Measurements from ENCODE around the gene CLPSL1. TPM values are rescaled to one million over a fixed set of nuclear protein-coding genes. Genes with fewer than 3 reads are reported as not detected.

The CLPSL1 gene, protein sequence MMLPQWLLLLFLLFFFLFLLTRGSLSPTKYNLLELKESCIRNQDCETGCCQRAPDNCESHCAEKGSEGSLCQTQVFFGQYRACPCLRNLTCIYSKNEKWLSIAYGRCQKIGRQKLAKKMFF
- not detected in 2 replicates for total RNA-seq

DNA sequence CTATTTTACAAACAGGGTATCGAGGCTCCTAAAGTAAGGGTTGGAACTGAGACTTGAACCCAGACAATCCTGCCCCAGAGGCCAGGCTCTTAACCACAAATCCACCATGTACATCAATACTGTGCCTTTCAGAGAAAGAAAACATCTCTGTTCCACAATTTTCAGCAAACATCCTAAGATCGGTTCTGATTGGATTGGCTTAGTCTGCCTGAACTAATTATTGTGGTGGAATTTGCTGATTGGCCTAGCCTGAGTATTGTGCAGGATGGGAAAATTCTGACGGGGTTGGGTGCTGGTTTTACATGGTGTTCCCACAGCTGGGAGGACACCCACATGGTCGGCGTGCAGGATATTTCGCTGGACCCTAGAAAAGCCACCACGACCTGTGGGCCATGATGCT, at the start of gene CLPSL1:
Gene CLPSL1, plus strand, starts transcription at position 301 of the 400 bp plus-strand sequence. Its CDS starts 92 bp downstream, at position 393.

DNA sequence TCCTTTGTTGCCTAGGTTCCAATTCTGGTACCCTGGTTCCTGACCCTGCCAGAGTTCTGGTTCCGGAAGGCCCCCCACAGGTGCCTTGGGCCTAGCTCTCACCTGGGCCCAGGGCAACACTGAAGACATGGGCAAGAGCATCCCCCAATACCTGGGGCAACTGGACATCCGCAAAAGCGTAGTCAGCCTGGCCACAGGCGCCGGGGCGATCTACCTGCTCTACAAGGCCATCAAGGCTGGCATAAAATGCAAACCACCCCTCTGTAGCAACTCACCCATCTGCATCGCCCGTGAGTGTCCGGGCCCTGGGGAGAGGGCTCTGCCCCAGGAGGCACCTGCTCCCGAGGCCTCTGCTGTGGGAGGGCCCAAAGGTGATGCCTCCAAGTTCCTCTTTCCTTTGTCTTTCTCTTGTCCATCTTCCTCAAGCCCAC, 43.8 kb upstream of the CLPSL1 start, which contains the start of gene ARMC12:
Gene ARMC12, plus strand, starts transcription at position 51 of the 431 bp plus-strand sequence. Its CDS starts 77 bp downstream, at position 128.

DNA sequence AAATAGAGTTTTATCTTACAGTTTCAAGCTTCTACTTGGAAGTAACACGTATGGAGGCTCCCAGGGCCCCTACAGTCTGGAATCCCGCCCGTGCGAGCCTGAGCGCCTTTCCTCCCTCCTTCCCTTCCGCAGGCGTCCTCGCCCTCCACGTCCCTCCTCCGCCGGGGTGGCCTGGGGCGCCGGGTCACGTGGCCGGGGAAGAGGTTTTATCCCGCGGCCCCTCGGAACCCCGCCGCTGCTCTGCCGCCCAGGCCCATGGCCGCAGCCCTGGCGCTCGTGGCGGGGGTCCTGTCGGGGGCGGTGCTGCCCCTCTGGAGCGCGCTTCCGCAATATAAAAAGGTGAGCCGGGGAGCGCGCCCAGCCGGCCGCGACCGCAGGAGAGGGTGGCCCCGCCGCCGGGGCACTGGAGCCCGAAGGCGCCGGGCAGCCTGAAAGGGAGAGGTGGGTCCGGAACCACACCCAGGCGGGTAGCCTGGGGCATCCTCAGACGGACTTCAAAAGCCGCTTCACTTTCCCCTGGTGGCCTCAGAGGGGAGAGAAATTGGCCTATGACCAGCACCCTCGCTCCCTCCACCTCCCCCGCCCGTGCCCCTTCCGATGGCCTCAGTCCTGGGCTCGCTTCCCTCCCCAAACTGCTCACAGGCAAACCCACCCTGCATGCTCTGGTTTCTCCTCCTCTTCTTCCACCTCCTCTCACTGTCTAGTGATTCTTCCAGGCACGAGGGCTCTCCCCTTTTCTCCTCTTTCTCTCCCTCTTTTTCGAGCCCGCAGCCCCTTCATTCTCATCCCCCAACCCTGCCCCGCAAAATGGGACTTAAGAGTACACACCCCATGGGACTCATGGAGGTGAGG, 4.2 kb upstream of the CLPSL1 start, which contains the start of gene CLPSL2:
Gene CLPSL2, plus strand, starts transcription at position 235 of the 852 bp plus-strand sequence. Its CDS starts 21 bp downstream, at position 256.

DNA sequence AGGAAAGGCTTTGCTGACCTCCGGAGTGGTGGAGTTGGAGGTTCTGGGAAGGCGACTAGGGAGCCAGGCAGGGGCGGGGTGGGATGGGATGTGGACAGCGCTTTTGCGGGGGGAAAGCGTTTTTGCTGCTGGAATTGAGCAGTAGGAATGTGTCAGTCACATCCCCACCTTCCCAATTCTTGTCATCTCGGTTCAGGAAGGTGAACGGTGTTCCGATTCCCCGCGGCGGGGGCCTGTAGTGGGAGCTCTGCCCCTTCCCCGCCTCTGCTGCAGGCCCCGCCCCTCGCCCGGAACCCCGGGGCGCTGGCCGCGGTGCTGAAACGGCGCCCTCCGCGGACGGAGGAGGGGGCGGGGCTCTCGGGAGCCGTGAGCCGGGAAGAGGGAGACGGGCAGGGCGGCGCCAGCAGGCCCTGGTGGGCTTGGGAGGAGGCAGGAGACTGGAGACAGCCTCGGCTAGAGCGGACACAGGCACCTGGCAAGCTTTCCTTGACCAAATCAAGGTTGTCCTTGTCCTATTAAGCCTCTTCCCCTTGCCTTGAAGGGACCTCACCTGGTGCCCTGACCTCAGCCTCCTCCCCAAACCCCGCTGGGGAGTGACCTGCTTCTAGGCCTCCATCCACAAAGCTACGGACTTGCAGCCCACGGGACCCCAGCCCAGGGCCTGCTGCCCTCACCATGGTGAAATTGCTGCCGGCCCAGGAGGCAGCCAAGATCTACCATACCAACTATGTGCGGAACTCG, 24.3 kb downstream of the CLPSL1 start, which contains the start of gene LHFPL5:
Gene LHFPL5, plus strand, starts transcription at position 357 of the 741 bp plus-strand sequence. Its CDS starts 319 bp downstream, at position 676.

Other genes with a start within 250 kb of the CLPSL1 start
- 9.6 and 22.3 TPM in 2 replicates for gene FKBP5, start 92.1 kb upstream of the CLPSL1 start, total RNA-seq
- gene ARMC12, start 44.0 kb upstream of the CLPSL1 start, total RNA-seq = 0.39 and 0.54 TPM in 2 replicates
- not detected in 2 replicates for gene CLPSL2, start 4.4 kb upstream of the CLPSL1 start, total RNA-seq
- gene CLPS, start 16.3 kb downstream of the CLPSL1 start, total RNA-seq = not detected in 2 replicates
- gene LHFPL5, start 24.3 kb downstream of the CLPSL1 start, total RNA-seq = not detected in 2 replicates
- gene SRPK1, start 140.1 kb downstream of the CLPSL1 start, total RNA-seq = 45.7 and 52.9 TPM in 2 replicates
- 0.32 TPM in 1 of 2 replicates, not detected in the other for gene SLC26A8, start 243.6 kb downstream of the CLPSL1 start, total RNA-seq
- gene MAPK14, start 246.8 kb downstream of the CLPSL1 start, total RNA-seq = 85.5 and 95.6 TPM in 2 replicates

All from articular chondrocyte of knee joint (primary cell).